Endothelial cell (in vitro differentiated cells): Measurements from ENCODE around the gene STX8. TPM values are rescaled to one million over a fixed set of nuclear protein-coding genes. Genes with fewer than 3 reads are reported as not detected.

Source experiments
- DNase-seq: peaks from one replicate; pipeline ENCODE4 v3.0.0; 2021; ENCODE audit warnings: low spot score
- H3K27ac Mint-ChIP-seq: one replicate; pipeline ENCODE4 v1.8.0; 2021; ENCODE audit warnings: mixed read lengths, inconsistent platforms; ENCODE audit not compliant: unreplicated experiment
- H3K27me3 Mint-ChIP-seq: one replicate; pipeline ENCODE4 v1.8.0; 2021; ENCODE audit warnings: mild to moderate bottlenecking, moderate library complexity, mixed read lengths, inconsistent platforms; ENCODE audit not compliant: unreplicated experiment
- H3K36me3 Mint-ChIP-seq: one replicate; pipeline ENCODE4 v1.8.0; 2021; ENCODE audit warnings: mild to moderate bottlenecking, low read depth, mixed read lengths, inconsistent platforms; ENCODE audit not compliant: unreplicated experiment
- H3K4me1 Mint-ChIP-seq: one replicate; pipeline ENCODE4 v1.8.0; 2021; ENCODE audit warnings: mild to moderate bottlenecking, mixed read lengths, inconsistent platforms; ENCODE audit not compliant: unreplicated experiment
- H3K4me3 Mint-ChIP-seq: one replicate; pipeline ENCODE4 v1.8.0; 2021; ENCODE audit warnings: mild to moderate bottlenecking, mixed read lengths, inconsistent platforms; ENCODE audit not compliant: unreplicated experiment
- H3K9me3 Mint-ChIP-seq: one replicate; pipeline ENCODE4 v1.8.0; 2021; ENCODE audit warnings: mixed read lengths, inconsistent platforms; ENCODE audit not compliant: unreplicated experiment
- CTCF ChIP-seq: fragments of 200-600 bp; sonication (generic); IDR thresholded peaks from one replicate; pipeline ENCODE4 v1.5.0; 2021; ENCODE audit warnings: antibody characterized with exemption; ENCODE audit not compliant: unreplicated experiment
- total RNA-seq: library from RNA; stranded (reverse); fragmentation: NEBNext Ultra II Directional; extraction: Animal tissue kit (Norgen Biotek cat#: 25700); gene quantifications from one replicate; pipeline ENCODE4 v1.2.1, GENCODE V29; 2021; ENCODE audit not compliant: unreplicated experiment

The STX8 gene
- total RNA-seq, 1 donor from 2014 or later, result 49.2 TPM

GRCh38 chr17:9292561-9292941, 283.1 kb downstream of the STX8 start:
- H3K9me3 Mint-ChIP-seq, result no peaks in the 10 kb centered on the region
- no peak for TF ChIP-seq CTCF
- H3K27me3 Mint-ChIP-seq, result peaks cover 3% of the 10 kb centered on the region
- no peak overlapping the region for H3K27ac Mint-ChIP-seq
- DNase-seq, result no peak
- peaks cover 4% of the 10 kb centered on the region for H3K4me1 Mint-ChIP-seq
- H3K4me3 Mint-ChIP-seq, result no peak overlapping the region
- no peaks in the 10 kb centered on the region for H3K36me3 Mint-ChIP-seq

DNA sequence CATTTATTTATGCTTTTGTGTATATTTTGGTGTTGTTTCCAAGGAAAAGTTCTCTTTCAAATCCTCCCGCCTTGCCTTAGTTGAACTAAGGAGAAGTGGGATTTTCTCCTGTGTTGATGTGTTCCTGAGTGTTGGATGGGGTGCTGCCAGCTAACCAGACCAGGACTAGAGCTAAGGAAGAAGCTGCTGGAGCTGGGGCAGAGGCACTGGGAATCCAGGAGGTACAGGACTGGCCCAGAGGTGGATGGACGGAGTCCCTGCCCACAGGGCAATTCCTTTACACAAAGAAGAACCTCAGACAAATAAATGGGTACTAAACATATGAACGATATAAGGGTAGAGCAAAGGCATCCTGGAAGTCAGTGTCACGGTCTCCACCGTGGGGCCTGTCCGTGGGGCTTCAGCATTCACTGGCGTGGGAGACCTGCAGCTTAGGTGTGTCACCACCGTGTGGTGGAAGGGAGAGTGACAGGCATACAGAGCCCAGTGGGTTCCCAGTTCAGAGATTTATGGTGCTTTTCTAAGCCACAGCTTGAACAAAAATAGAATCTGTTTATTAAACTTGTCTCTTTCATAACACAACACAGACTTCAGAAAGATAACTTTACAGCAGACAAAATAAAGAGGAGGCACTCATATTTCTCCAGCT, 283.6 kb downstream of the STX8 start:
- Mint-ChIP-seq H3K27me3 (peaks cover 3% of the 10 kb centered on the region), H3K4me1 (peaks cover 7% of the 10 kb centered on the region), H3K27ac (no peak overlapping the region), H3K36me3 (no peaks in the 10 kb centered on the region), H3K4me3 (no peak overlapping the region), H3K9me3 (no peaks in the 10 kb centered on the region)
- peak; percentile 51 for TF ChIP-seq CTCF
- DNase-seq, result peak; percentile 45

DNA sequence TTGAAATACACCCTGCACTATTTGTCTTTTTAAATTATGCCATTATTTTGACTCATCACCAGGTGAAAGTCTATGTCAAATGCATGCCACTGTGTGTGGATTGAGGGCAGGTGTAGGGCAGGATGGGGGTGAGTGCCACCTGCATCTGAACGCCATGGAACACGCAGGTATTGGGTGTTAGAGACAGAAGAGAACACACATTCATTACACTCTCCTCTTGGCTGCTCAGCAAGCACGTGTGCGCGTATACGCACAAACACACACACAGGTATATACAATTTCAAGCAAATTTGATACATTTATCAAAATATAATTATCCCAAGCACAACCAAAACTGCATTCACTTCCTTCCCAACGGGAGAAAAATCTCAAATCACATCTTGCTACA, 285.4 kb downstream of the STX8 start:
- TF ChIP-seq CTCF, result no peak

DNA sequence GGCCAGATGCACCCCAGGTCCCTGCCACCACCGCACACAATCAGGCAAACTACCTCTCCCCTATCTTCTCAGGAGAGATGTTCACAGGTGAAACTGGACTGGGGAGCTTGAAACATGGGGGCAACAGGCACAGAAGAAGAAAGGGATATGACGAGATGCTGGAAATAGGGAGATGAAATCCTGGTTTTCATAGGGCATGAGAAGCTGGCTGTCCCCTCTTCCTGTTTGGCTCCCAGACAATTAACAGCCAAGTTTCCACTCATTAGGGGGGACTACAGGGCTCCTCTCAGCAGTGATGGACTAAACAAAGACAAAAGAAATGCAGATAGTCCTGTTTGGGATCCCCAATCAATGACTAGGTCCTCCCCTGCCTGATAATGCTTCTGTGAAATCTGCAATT, 288.3 kb downstream of the STX8 start:
- Mint-ChIP-seq H3K27me3 (peaks cover 5% of the 10 kb centered on the region), H3K27ac (no peak overlapping the region), H3K4me3 (no peak overlapping the region), H3K9me3 (no peaks in the 10 kb centered on the region), H3K36me3 (no peaks in the 10 kb centered on the region), H3K4me1 (peaks cover 5% of the 10 kb centered on the region)
- TF ChIP-seq CTCF, result no peak
- no peak for DNase-seq

More for the DNA sequence above, 285.4 kb downstream of the STX8 start:
- no peaks in the 10 kb centered on the region for H3K36me3 Mint-ChIP-seq
- DNase-seq, result no peak
- H3K27me3 Mint-ChIP-seq, result peaks cover 5% of the 10 kb centered on the region
- no peak overlapping the region for H3K4me3 Mint-ChIP-seq
- H3K9me3 Mint-ChIP-seq, result no peaks in the 10 kb centered on the region
- peaks cover 9% of the 10 kb centered on the region for H3K4me1 Mint-ChIP-seq
- H3K27ac Mint-ChIP-seq, result no peak overlapping the region

DNA sequence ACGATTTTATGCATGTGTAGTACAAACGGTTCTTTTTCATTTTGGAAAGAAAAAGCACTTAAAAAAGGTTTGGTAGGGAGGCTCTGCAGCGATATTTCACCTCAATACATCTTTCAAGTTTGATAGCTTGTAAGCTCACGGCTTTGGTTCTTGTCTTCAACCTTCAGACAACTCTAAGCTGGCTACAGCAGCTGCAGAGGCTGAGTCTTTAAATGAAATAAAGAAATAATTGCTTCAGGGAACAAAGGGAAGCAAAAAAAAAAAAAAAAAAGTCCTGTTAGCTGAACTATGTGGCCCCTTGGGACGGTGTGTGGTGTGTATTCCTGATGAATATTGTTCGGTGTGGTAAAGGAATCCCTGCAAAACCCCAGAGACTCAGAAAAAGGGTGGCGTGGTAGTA, 289.2 kb downstream of the STX8 start:
- Mint-ChIP-seq H3K27me3 (peaks cover 3% of the 10 kb centered on the region), H3K27ac (no peak overlapping the region), H3K4me3 (no peak overlapping the region), H3K36me3 (no peaks in the 10 kb centered on the region), H3K4me1 (peaks cover 5% of the 10 kb centered on the region), H3K9me3 (no peaks in the 10 kb centered on the region)
- no peak for TF ChIP-seq CTCF
- no peak for DNase-seq
